Measurements from ENCODE around the gene PSMG1. TPM values are rescaled to one million over a fixed set of nuclear protein-coding genes. Genes with fewer than 3 reads are reported as not detected.
A peak's percentile ranks its signal among the peaks of the same experiment; 100 is the strongest.
"Not testable (repeated sequence)": the region's sequence is repeated elsewhere in the genome, so short reads cannot be mapped to it uniquely, and the experiment has no call there.

The PSMG1 gene
- total RNA-seq, 1 experiment from 2014 or later: 50.0 TPM

DNA sequence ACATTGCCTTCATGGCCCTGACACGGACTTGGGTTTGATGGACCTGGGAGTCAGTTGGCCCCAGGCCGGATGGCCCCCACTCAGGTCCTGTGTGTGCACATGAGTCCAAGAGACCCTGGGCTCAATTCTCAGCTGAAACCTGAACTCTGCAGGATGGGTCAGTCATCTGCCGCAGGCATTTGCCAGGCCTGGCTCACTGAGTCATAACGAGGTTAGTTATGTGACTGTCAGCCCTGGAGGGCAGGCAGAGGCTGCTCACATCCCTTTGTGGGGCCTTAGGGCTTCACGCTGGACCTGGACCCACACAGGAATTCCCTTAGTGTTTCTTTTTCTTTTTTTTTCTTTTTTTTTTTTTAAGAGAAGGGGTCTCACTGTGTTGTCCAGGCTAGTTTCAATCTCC is 46.5 kb downstream of the PSMG1 start:
- TF ChIP-seq CTCF (IDR thresholded peaks at IDR 0.05; ENCODE audit: unreplicated experiment): no peak
- CTCF ChIA-PET: interaction anchor here (0.7 kb wide), 1 partner anchor 13 kb away, joined by 5 read pairs; no protein-coding TSS in a partner anchor
- H3K27ac Mint-ChIP-seq (ENCODE audit: unreplicated experiment): no peak overlapping the region

GRCh38 chr21:39136138-39136537 is 47.1 kb downstream of the PSMG1 start:
- not testable (repeated sequence) for H3K4me1 Mint-ChIP-seq (ENCODE audit: low read depth, unreplicated experiment); H3K27ac Mint-ChIP-seq (ENCODE audit: unreplicated experiment); H3K9me3 Mint-ChIP-seq (ENCODE audit: low read depth, unreplicated experiment); H3K4me3 Mint-ChIP-seq (ENCODE audit: low read depth, unreplicated experiment); H3K36me3 Mint-ChIP-seq (ENCODE audit: insufficient read depth, unreplicated experiment); H3K27me3 Mint-ChIP-seq (ENCODE audit: unreplicated experiment); BruUV-seq (replicated peaks)
- CTCF ChIA-PET: interaction anchor here (0.6 kb wide), 1 partner anchor 727 kb away, joined by 6 read pairs; no protein-coding TSS in a partner anchor
- intact Hi-C loops (cut with micrococcal nuclease; ENCODE audit: unreplicated experiment): loop anchor here (5.0 to 10.0 kb wide), 2 partner anchors 404 to 461 kb away; no protein-coding TSS in a partner anchor
- DNase-seq: peak; percentile 15

More for the DNA sequence above, 46.5 kb downstream of the PSMG1 start:
- no peak for DNase-seq
- no TSS peak for BruUV-seq (replicated peaks)
- H3K4me1 Mint-ChIP-seq (ENCODE audit: low read depth, unreplicated experiment): peaks cover 7% of the 10 kb centered on the region
- H3K9me3 Mint-ChIP-seq (ENCODE audit: low read depth, unreplicated experiment): no peaks in the 10 kb centered on the region
- no peaks in the 10 kb centered on the region for H3K36me3 Mint-ChIP-seq (ENCODE audit: insufficient read depth, unreplicated experiment)
- intact Hi-C loops (cut with micrococcal nuclease; ENCODE audit: unreplicated experiment): loop anchor here (5.0 to 10.0 kb wide), 2 partner anchors 404 to 462 kb away; no protein-coding TSS in a partner anchor
- H3K4me3 Mint-ChIP-seq (ENCODE audit: low read depth, unreplicated experiment): no peak overlapping the region
- peaks cover 9% of the 10 kb centered on the region for H3K27me3 Mint-ChIP-seq (ENCODE audit: unreplicated experiment)

- Mint-ChIP-seq H3K4me3 (ENCODE audit: low read depth, unreplicated experiment) (no peak overlapping the region), H3K4me1 (ENCODE audit: low read depth, unreplicated experiment) (peaks cover 7% of the 10 kb centered on the region), H3K27ac (ENCODE audit: unreplicated experiment) (no peak overlapping the region), H3K9me3 (ENCODE audit: low read depth, unreplicated experiment) (no peaks in the 10 kb centered on the region), H3K36me3 (ENCODE audit: insufficient read depth, unreplicated experiment) (no peaks in the 10 kb centered on the region), H3K27me3 (ENCODE audit: unreplicated experiment) (no peaks in the 10 kb centered on the region)
- CTCF ChIA-PET: no interaction called here
- no peak for DNase-seq
- TF ChIP-seq CTCF (IDR thresholded peaks at IDR 0.05; ENCODE audit: unreplicated experiment): no peak
- BruUV-seq (replicated peaks): no TSS peak
- intact Hi-C loops (cut with micrococcal nuclease; ENCODE audit: unreplicated experiment): loop anchor here (10.0 kb wide), 1 partner anchor 460 kb away; no protein-coding TSS in a partner anchor
These were observed 48.9 kb downstream of the PSMG1 start for GRCh38 chr21:39134288-39134810.

DNA sequence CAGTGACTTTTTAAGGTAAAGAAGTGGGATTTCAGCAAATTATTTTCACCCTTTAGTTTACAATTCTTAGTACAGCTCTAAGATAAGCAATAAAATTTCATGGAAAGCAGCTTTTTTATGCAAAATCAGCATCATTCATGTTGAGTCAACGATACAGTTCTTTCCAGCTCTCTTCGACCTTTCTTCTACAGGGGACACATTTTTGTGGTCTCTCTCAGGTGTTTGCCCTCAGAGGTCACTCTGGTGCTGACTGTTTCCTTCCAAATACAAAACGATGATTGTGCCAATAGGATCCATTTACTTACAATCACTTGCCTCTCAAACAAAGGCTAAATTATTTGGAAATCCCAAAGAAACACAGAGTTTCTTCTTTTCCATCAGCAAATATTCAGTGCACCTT is 51.0 kb downstream of the PSMG1 start:
- CTCF ChIA-PET: interaction anchor here (0.6 to 0.9 kb wide), 3 partner anchors 47 to 463 kb away, joined by 3 to 4 read pairs (median 4); no protein-coding TSS in a partner anchor
- Mint-ChIP-seq H3K36me3 (ENCODE audit: insufficient read depth, unreplicated experiment) (no peaks in the 10 kb centered on the region), H3K27me3 (ENCODE audit: unreplicated experiment) (no peaks in the 10 kb centered on the region), H3K27ac (ENCODE audit: unreplicated experiment) (no peak overlapping the region), H3K4me3 (ENCODE audit: low read depth, unreplicated experiment) (no peak overlapping the region), H3K4me1 (ENCODE audit: low read depth, unreplicated experiment) (peaks cover 7% of the 10 kb centered on the region), H3K9me3 (ENCODE audit: low read depth, unreplicated experiment) (no peaks in the 10 kb centered on the region)
- intact Hi-C loops (cut with micrococcal nuclease; ENCODE audit: unreplicated experiment): loop anchor here (10.0 kb wide), 1 partner anchor 457 kb away; no protein-coding TSS in a partner anchor
- peak; percentile 6 for DNase-seq
- BruUV-seq (replicated peaks): no TSS peak
- TF ChIP-seq CTCF (IDR thresholded peaks at IDR 0.05; ENCODE audit: unreplicated experiment): no peak

DNA sequence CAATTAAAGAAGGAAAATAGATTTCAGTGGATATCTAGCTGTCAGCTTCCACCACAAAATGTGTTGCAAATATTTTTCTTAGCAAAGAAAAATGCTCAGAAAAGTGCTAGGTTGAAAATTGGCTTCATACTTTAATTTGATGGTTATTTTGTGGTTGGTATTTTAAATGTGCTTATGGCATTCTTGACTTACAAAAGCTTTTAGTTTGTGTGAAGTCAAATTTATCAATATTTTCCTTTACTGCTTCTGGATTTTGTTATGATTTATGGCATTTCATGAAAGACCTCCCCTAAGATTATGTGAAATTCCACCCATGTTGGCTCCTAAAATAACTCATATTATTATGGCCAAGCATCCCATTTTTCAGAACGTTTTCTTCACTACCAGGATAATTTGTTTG is 51.5 kb downstream of the PSMG1 start:
- H3K27me3 Mint-ChIP-seq (ENCODE audit: unreplicated experiment): no peaks in the 10 kb centered on the region
- CTCF ChIA-PET: interaction anchor here (0.8 to 0.9 kb wide), 2 partner anchors 47 to 463 kb away, joined by 3 to 4 read pairs; no protein-coding TSS in a partner anchor
- intact Hi-C loops (cut with micrococcal nuclease; ENCODE audit: unreplicated experiment): loop anchor here (10.0 kb wide), 1 partner anchor 457 kb away; no protein-coding TSS in a partner anchor
- H3K27ac Mint-ChIP-seq (ENCODE audit: unreplicated experiment): no peak overlapping the region
- H3K4me3 Mint-ChIP-seq (ENCODE audit: low read depth, unreplicated experiment): no peak overlapping the region
- no TSS peak for BruUV-seq (replicated peaks)
- no peaks in the 10 kb centered on the region for H3K36me3 Mint-ChIP-seq (ENCODE audit: insufficient read depth, unreplicated experiment)
- peaks cover 7% of the 10 kb centered on the region for H3K4me1 Mint-ChIP-seq (ENCODE audit: low read depth, unreplicated experiment)
- no peak for TF ChIP-seq CTCF (IDR thresholded peaks at IDR 0.05; ENCODE audit: unreplicated experiment)
- no peaks in the 10 kb centered on the region for H3K9me3 Mint-ChIP-seq (ENCODE audit: low read depth, unreplicated experiment)
- no peak for DNase-seq
